Neuronal stem cell (in vitro differentiated cells): ENCODE measurements around the gene PAXX.
"Not testable (repeated sequence)": the region's sequence is repeated elsewhere in the genome, so short reads cannot be mapped to it uniquely, and the experiment has no call there.

ENCODE experiments used
- DNase-seq: peaks from one replicate; pipeline ENCODE4 v3.0.0-alpha.2; 2013; ENCODE audit warnings: low spot score
- H2AFZ ChIP-seq: one replicate; pipeline ENCODE4 v1.6.1; 2013; ENCODE audit warnings: mild to moderate bottlenecking, low read length, inconsistent platforms
- H2AK5ac ChIP-seq: 2 replicates; pipeline ENCODE4 v1.6.1; 2013; ENCODE audit warnings: low read depth, mild to moderate bottlenecking, inconsistent platforms, low read length, moderate library complexity, mixed read lengths
- H2BK120ac ChIP-seq: 2 replicates; pipeline ENCODE4 v1.6.1; 2013; ENCODE audit warnings: low read depth, mild to moderate bottlenecking, inconsistent platforms, low read length, moderate library complexity, mixed read lengths
- H2BK12ac ChIP-seq: one replicate; pipeline ENCODE4 v1.6.1; 2013; ENCODE audit warnings: low read length, inconsistent platforms
- H2BK15ac ChIP-seq: 2 replicates; pipeline ENCODE4 v1.6.1; 2013; ENCODE audit warnings: mild to moderate bottlenecking, low read length, inconsistent platforms, mixed read lengths
- H2BK5ac ChIP-seq: one replicate; pipeline ENCODE4 v1.6.1; 2013; ENCODE audit warnings: inconsistent platforms, mild to moderate bottlenecking, low read length, moderate library complexity
- H3K14ac ChIP-seq: one replicate; pipeline ENCODE4 v1.6.1; 2013; ENCODE audit warnings: low read length, inconsistent platforms
- H3K18ac ChIP-seq: 2 replicates; pipeline ENCODE4 v1.6.1; 2013; ENCODE audit warnings: low read length, inconsistent platforms
- H3K23ac ChIP-seq: 2 replicates; pipeline ENCODE4 v1.6.1; 2013; ENCODE audit warnings: low read depth, mild to moderate bottlenecking, mixed read lengths, low read length, inconsistent platforms; ENCODE audit not compliant: poor library complexity
- H3K27ac ChIP-seq: replicated peaks from 3 replicates; pipeline ENCODE4 v1.5.1; 2013; ENCODE audit warnings: low read length, inconsistent platforms
- H3K27me3 ChIP-seq, 3 experiments: 2 replicates each; pipeline ENCODE4 v1.6.1; 2013; ENCODE audit warnings: low read length in 3 of 3, mild to moderate bottlenecking in 2 of 3, inconsistent platforms in 1 of 3, low read depth in 1 of 3, mixed read lengths in 1 of 3, moderate library complexity in 1 of 3; ENCODE audit not compliant: control insufficient read depth in 3 of 3, insufficient read depth in 3 of 3
- H3K36me3 ChIP-seq, 2 donors: replicated peaks in 1 of 2; 2 replicates each; pipeline ENCODE4 v1.6.1; 2013; ENCODE audit warnings: low read length in 2 of 2; ENCODE audit not compliant: control insufficient read depth in 2 of 2, insufficient read depth in 2 of 2
- H3K4ac ChIP-seq: 2 replicates; pipeline ENCODE4 v1.6.1; 2013; ENCODE audit warnings: inconsistent platforms, mild to moderate bottlenecking, low read length, moderate library complexity
- H3K4me1 ChIP-seq, 2 donors: 1 replicate in 1 of 2; 2 replicates in 1 of 2; pipeline ENCODE4 v1.6.1; 2013; ENCODE audit warnings: low read length in 2 of 2, low read depth in 1 of 2; ENCODE audit not compliant: control insufficient read depth in 2 of 2, insufficient read depth in 1 of 2
- H3K4me2 ChIP-seq: one replicate; pipeline ENCODE4 v1.6.1; 2013; ENCODE audit warnings: mild to moderate bottlenecking, low read length, inconsistent platforms; ENCODE audit not compliant: insufficient read depth, poor library complexity, severe bottlenecking
- H3K4me3 ChIP-seq, 2 donors: 2 replicates each; pipeline ENCODE4 v1.5.1; 2013; ENCODE audit warnings: low read length in 2 of 2, mild to moderate bottlenecking in 2 of 2, inconsistent platforms in 1 of 2, moderate library complexity in 1 of 2
- H3K79me1 ChIP-seq: one replicate; pipeline ENCODE4 v1.6.1; 2013; ENCODE audit warnings: low read depth, mild to moderate bottlenecking, inconsistent platforms, low read length, moderate library complexity
- H3K9ac ChIP-seq: one replicate; pipeline ENCODE4 v1.6.1; 2013; ENCODE audit warnings: mild to moderate bottlenecking, low read depth, low read length, inconsistent platforms; ENCODE audit not compliant: poor library complexity
- H3K9me3 ChIP-seq, 2 donors: replicated peaks in 1 of 2; 2 replicates each; pipeline versions ENCODE3 to v1.6.1; 2013; ENCODE audit warnings: low read length in 2 of 2, mild to moderate bottlenecking in 2 of 2, inconsistent platforms in 1 of 2, low read depth in 1 of 2, mixed read lengths in 1 of 2, moderate library complexity in 1 of 2; ENCODE audit not compliant: control insufficient read depth in 2 of 2, insufficient read depth in 1 of 2
- H4K8ac ChIP-seq: one replicate; pipeline ENCODE4 v1.6.1; 2013; ENCODE audit warnings: low read depth, mild to moderate bottlenecking, inconsistent platforms, low read length, moderate library complexity
- H4K91ac ChIP-seq: one replicate; pipeline ENCODE4 v1.6.1; 2013; ENCODE audit warnings: low read length, low read depth, mild to moderate bottlenecking, inconsistent platforms; ENCODE audit not compliant: poor library complexity
- WGBS, 2 donors: extraction: QIAGEN DNeasy Blood & Tissue Kit; methylation state at CpG; one replicate each; pipeline ENCODE4 v1.1.7; 2013; ENCODE audit warnings: missing lambda C conversion rate in 2 of 2, mixed read lengths in 1 of 2; ENCODE audit not compliant: insufficient read length in 2 of 2, insufficient replicate concordance in 1 of 2; ENCODE audit errors: extremely low coverage in 2 of 2; 5-methylcytosine and 5-hydroxymethylcytosine counted together

Gene PAXX

DNA sequence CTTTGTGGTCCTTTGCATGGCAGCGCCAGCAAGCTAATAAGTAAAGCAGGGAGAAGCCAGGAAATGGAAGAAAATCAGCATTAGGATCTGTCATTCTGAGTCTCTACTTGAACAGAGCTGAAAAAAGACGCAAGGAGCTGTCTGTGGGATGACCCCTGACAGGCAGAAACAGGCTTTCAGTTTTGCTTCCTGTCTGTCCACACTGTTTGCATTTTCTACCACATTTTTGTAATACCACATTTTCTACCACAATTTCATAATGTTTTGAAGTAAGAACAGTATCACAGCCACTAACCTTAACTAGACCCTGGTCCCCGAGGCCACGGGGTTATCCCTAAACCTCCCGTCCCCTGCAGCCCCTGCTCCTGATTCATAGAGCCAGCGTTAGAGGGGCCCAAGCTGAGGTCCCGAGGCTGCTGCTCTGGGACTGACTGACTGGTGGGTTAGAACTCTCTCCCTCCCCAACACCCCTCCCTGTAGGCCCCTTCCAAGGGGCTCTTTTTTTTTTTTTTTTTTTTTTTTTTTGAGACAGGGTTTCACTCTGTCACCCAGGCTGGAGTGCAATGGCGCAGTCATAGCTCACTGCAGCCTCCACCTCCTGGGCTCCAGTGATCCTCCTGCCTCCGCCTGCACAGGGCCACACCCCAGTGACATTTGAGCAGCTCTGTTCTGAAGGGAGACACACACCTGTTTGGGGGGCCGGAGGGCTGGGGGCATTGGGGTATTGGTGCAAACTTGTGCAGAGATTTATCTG is 8.1 kb downstream of the PAXX start:
- Histone ChIP-seq H2AK5ac (no peak overlapping the region), H2BK12ac (no peak overlapping the region), H2BK5ac (no peak overlapping the region), H2AFZ (peak overlapping the region; percentile 75), H2BK15ac (no peak overlapping the region), H3K9ac (no peak overlapping the region), H4K91ac (no peak overlapping the region), H3K36me3 (no peaks in the 10 kb centered on the region), H3K4me3 (no peak overlapping the region), H3K4me1 (peaks cover 5 to 14% of the 10 kb centered on the region in 2 donors), H3K9me3 (no peaks in the 10 kb centered on the region), H2BK120ac (no peak overlapping the region), H3K4me2 (no peak overlapping the region), H3K79me1 (peaks cover 2% of the 10 kb centered on the region), H3K27ac (no peak overlapping the region), H3K18ac (no peak overlapping the region), H3K4ac (no peak overlapping the region), H3K27me3 (peaks cover 0 to 5% (median 0%) of the 10 kb centered on the region in 3 experiments), H4K8ac (no peak overlapping the region), H3K23ac (no peak overlapping the region), H3K14ac (no peak overlapping the region)
- DNase-seq: no peak
- no CpG with 5 or more reads among the region's 10 CpGs for WGBS, 2 donors

DNA sequence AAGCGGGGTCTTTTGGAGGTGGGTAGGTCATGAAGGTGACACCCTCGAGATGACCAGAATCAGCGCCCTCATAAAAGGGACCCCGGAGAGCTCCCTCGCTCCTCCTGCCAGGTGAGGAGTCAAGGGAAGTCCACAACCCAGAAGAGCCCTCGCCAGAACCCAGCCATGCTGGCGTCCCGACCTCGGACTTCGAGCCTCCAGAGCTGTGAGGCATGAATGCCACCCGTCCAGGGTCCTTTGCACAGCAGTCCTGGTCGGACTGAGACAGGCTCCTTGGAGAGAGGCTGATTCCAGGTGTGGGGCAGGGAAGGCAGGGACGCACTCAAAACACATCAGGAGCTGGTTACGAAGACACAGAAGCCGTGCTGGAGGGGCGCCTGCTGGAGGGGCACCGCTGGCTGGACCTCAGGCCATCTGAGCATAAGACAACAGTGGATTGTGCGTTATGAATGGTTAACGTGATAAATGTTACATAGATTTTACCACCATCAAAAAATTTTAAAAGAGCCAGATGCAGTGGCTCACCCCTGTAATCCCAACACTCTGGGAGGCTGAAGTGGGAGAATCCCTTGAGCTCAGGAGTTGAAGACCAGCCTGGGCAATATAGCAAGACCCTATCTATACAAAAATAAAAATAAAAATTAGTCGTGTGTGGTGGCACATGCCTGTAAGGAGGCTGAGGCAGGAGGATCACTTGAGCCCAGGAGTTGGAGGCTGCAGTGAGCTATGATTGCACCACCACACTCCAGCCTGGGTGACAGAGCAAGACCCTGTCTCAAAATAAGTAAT is 9.8 kb downstream of the PAXX start:
- Histone ChIP-seq H2BK15ac (no peak overlapping the region), H3K23ac (no peak overlapping the region), H2AK5ac (no peak overlapping the region), H3K9me3 (peaks cover 2 to 3% of the 10 kb centered on the region in 2 donors), H2BK12ac (no peak overlapping the region), H3K79me1 (no peaks in the 10 kb centered on the region), H3K36me3 (no peaks in the 10 kb centered on the region), H4K8ac (no peak overlapping the region), H3K4me2 (no peak overlapping the region), H3K27me3 (peaks cover 0 to 3% (median 0%) of the 10 kb centered on the region in 3 experiments), H3K4ac (no peak overlapping the region), H3K18ac (peak overlapping the region; percentile 38), H4K91ac (no peak overlapping the region), H2AFZ (no peak overlapping the region), H2BK120ac (no peak overlapping the region), H3K4me1 (peaks cover 5% of the 10 kb centered on the region in 2 donors), H3K14ac (no peak overlapping the region), H3K9ac (no peak overlapping the region), H3K4me3 (no peak overlapping the region), H3K27ac (no peak overlapping the region), H2BK5ac (no peak overlapping the region)
- DNase-seq: no peak
- no CpG with 5 or more reads among the region's 20 CpGs for WGBS, 2 donors

DNA sequence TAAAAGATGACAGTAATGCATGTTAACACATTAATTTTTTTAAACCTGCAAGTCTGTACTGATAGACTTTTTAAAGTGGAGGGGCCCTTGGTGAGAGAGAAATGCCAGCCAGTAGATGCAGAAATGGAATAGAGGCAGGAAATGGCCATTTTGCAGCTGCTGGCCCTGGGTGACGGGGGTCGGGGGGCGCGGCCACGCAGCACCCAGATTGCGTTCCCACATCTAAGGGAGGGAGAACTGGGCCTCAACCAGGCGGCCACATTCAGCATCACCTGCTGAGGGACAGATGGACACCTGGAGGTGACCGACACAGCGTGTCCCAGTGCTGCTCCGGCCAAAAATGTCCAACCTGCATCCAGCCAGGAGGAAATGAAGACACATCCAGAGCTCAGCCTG is 10.4 kb downstream of the PAXX start:
- Histone ChIP-seq H3K4me2 (no peak overlapping the region), H3K4ac (no peak overlapping the region), H3K9ac (peak overlapping the region; percentile 60), H2BK15ac (no peak overlapping the region), H3K9me3 (peaks cover 2 to 3% of the 10 kb centered on the region in 2 donors), H3K23ac (no peak overlapping the region), H3K36me3 (no peaks in the 10 kb centered on the region), H2AK5ac (peak overlapping the region; percentile 68), H2BK12ac (no peak overlapping the region), H3K27me3 (no peaks in the 10 kb centered on the region), H3K14ac (no peak overlapping the region), H3K4me1 (peaks cover 0 to 6% of the 10 kb centered on the region in 2 donors), H4K8ac (no peak overlapping the region), H3K18ac (no peak overlapping the region), H2AFZ (no peak overlapping the region), H3K79me1 (no peaks in the 10 kb centered on the region), H3K27ac (no peak overlapping the region), H3K4me3 (peak overlapping the region in 1 of 2 donors; percentile 62), H2BK120ac (no peak overlapping the region), H2BK5ac (no peak overlapping the region), H4K91ac (no peak overlapping the region)
- no peak for DNase-seq
- WGBS, 2 donors: no CpG with 5 or more reads among the region's 10 CpGs

DNA sequence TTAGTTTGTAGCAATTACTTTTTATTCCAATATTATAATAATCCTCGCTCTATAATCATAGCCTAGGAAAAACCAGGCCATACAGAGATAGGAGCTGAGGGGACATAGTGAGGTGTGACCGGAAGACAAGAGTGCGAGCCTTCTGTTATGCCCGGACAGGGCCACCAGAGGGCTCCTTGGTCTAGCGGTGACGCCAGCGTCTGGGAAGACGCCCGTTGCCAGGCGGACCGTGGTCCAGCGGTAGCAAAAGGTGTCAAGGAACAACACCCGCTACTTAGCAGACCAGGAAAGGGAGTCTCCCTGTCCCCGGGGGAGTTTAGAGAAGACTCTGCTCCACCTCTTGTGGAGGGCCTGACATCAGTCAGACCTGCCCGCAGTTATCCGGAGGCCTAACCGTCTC is 12.1 kb downstream of the PAXX start:
- not testable (repeated sequence) for H3K27ac ChIP-seq, H3K79me1 ChIP-seq, H3K27me3 ChIP-seq, H2AK5ac ChIP-seq, H3K9ac ChIP-seq, H3K36me3 ChIP-seq, H3K4me3 ChIP-seq, H2AFZ ChIP-seq, H4K91ac ChIP-seq, H2BK120ac ChIP-seq, H3K4me2 ChIP-seq, H3K23ac ChIP-seq, H3K4ac ChIP-seq, DNase-seq, H3K9me3 ChIP-seq, H4K8ac ChIP-seq, H2BK15ac ChIP-seq, H2BK5ac ChIP-seq, H3K18ac ChIP-seq, H2BK12ac ChIP-seq, H3K14ac ChIP-seq
- H3K4me1 ChIP-seq: peaks cover 0 to 13% of the 10 kb centered on the region in 2 donors
- no CpG with 5 or more reads among the region's 17 CpGs for WGBS, 2 donors
